K562 (cell line): ENCODE results near the gene GORASP1. TPM values are rescaled to one million over a fixed set of nuclear protein-coding genes. Genes with fewer than 3 reads are reported as not detected.

Source experiments
- ATAC-seq: fragments of 200-7000 bp; cut with Tn5 transposase; 3 replicates; pipeline ENCODE4 v1.9.1; 2020; ENCODE audit warnings: moderate library complexity
- BruUV-seq: library from RNA; stranded (reverse); fragments of 400-500 nt; replicated peaks from 2 replicates; lab custom pipeline; 2021; lab: Mats Ljungman, UMichigan
- CTCF ChIA-PET: fragments of 300-600 bp; formaldehyde crosslinking; extraction: SDS; loops from one replicate; lab custom pipeline; 2021; ENCODE audit warnings: low intra/inter-chr PET ratio; lab: Yijun Ruan, JAX
- POLR2A ChIA-PET: fragments of 300-600, 350-650 bp; sonication (Branson Sonifier 250); formaldehyde crosslinking; extraction: SDS; loops from one replicate; lab custom pipeline; 2021; ENCODE audit warnings: antibody characterized with exemption, inconsistent platforms; lab: Yijun Ruan, JAX
- DNase-seq, 4 experiments: peaks; one replicate each; pipeline versions ENCODE4 v3.0.0 to v3.0.0-alpha.2; 2011 to 2018; ENCODE audit warnings: low spot score in 3 of 4, mixed read lengths in 3 of 4; ENCODE audit errors: extremely low read depth in 1 of 4
- FAIRE-seq: peaks from 2 replicates; lab custom pipeline; 2011; peaks lifted over from hg19 to GRCh38; lab: Jason Lieb, UNC
- H2AFZ ChIP-seq: 2 replicates; pipeline ENCODE4 v1.6.0; 2011; ENCODE audit warnings: low read depth, low read length, control low read depth, inconsistent platforms
- H3K27ac ChIP-seq: fragments of 200-600 bp; 3 replicates; pipeline ENCODE4 v1.8.0; 2011; ENCODE audit warnings: low read depth, mild to moderate bottlenecking, control low read depth, inconsistent platforms, low read length, moderate library complexity, mixed read lengths; ENCODE audit errors: extremely low read depth
- H3K27me3 ChIP-seq, 2 experiments: fragments of 300-600 bp in 1 of 2; 2 replicates in 1 of 2; 3 replicates in 1 of 2; pipeline versions ENCODE4 v1.6.0 to v1.8.0; 2011; ENCODE audit warnings: inconsistent platforms in 2 of 2, low read length in 2 of 2, mild to moderate bottlenecking in 1 of 2, mixed read lengths in 1 of 2, moderate library complexity in 1 of 2; ENCODE audit not compliant: control insufficient read depth in 2 of 2, insufficient read depth in 2 of 2
- H3K36me3 ChIP-seq: fragments of 300-600 bp; 3 replicates; pipeline ENCODE4 v1.8.0; 2011; ENCODE audit warnings: mild to moderate bottlenecking, low read length, inconsistent platforms; ENCODE audit not compliant: control insufficient read depth, insufficient read depth
- H3K4me1 ChIP-seq, 2 experiments: fragments of 200-600 bp in 1 of 2; replicated peaks in 1 of 2; 2 replicates in 1 of 2; 3 replicates in 1 of 2; pipeline versions ENCODE4 v1.5.1 to v1.8.0; 2011; ENCODE audit warnings: inconsistent platforms in 2 of 2, low read length in 2 of 2, mild to moderate bottlenecking in 1 of 2, mixed read lengths in 1 of 2, moderate library complexity in 1 of 2; ENCODE audit not compliant: control insufficient read depth in 2 of 2, insufficient read depth in 2 of 2
- H3K4me2 ChIP-seq: 2 replicates; pipeline ENCODE4 v1.6.1; 2011; ENCODE audit warnings: low read length, control low read depth, inconsistent platforms, mixed read lengths; ENCODE audit not compliant: insufficient read depth
- H3K4me3 ChIP-seq: fragments of 200-600 bp; sonication (generic), shearing (Covaris generic); 2 replicates; pipeline ENCODE4 v1.5.1; 2016; ENCODE audit warnings: control low read depth, inconsistent platforms
- H3K79me2 ChIP-seq: fragments of 200-600 bp; 3 replicates; pipeline ENCODE4 v1.8.0; 2011; ENCODE audit warnings: low read length, inconsistent platforms; ENCODE audit not compliant: control insufficient read depth, insufficient read depth
- H3K9ac ChIP-seq, 2 experiments: 2 replicates each; pipeline versions ENCODE4 v1.6.0 to v1.6.1; 2011; ENCODE audit warnings: low read depth in 2 of 2, low read length in 2 of 2, control low read depth in 1 of 2, inconsistent platforms in 1 of 2, mild to moderate bottlenecking in 1 of 2, mixed read lengths in 1 of 2; ENCODE audit not compliant: insufficient read depth in 1 of 2
- H3K9me1 ChIP-seq: one replicate; pipeline ENCODE4 v1.6.0; 2011; ENCODE audit warnings: inconsistent platforms, mild to moderate bottlenecking, low read length, moderate library complexity; ENCODE audit not compliant: control insufficient read depth, insufficient read depth
- H3K9me3 ChIP-seq: replicated peaks from 2 replicates; pipeline ENCODE4 v1.5.1; 2011; ENCODE audit warnings: low read depth, low read length, inconsistent platforms; ENCODE audit not compliant: control insufficient read depth, insufficient read depth
- H4K20me1 ChIP-seq: replicated peaks from 2 replicates; pipeline ENCODE4 v1.6.1; 2011; ENCODE audit warnings: low read length, inconsistent platforms, mixed read lengths; ENCODE audit not compliant: control insufficient read depth, insufficient read depth
- CCNT2 ChIP-seq: IDR thresholded peaks from 2 replicates; pipeline ENCODE4 v1.6.1; 2011; ENCODE audit warnings: borderline replicate concordance, low read depth, mild to moderate bottlenecking, moderate library complexity, mixed read lengths, low read length; ENCODE audit not compliant: insufficient read length; ENCODE audit errors: extremely low read depth
- CXXC5 ChIP-seq: fragments of 250-450 bp; sonication (Bioruptor Pico); IDR thresholded peaks from 2 replicates; pipeline ENCODE4 v1.8.0; 2022; ENCODE audit warnings: inconsistent platforms, mild to moderate bottlenecking, moderate library complexity
- DACH1 ChIP-seq: fragments of 450-650 bp; IDR thresholded peaks from 2 replicates; pipeline ENCODE4 v1.6.1; 2018; ENCODE audit not compliant: partially characterized antibody
- KDM4B ChIP-seq, 2 experiments: fragments of 450-650 bp in 1 of 2; sonication (generic) in 1 of 2; IDR thresholded peaks; 2 replicates each; pipeline ENCODE4 v1.6.1; 2016 to 2017; ENCODE audit warnings: borderline replicate concordance in 2 of 2, antibody characterized with exemption in 1 of 2, low read depth in 1 of 2, mild to moderate bottlenecking in 1 of 2
- PHB2 ChIP-seq: fragments of 450-650 bp; IDR thresholded peaks from 2 replicates; pipeline ENCODE4 v1.6.1; 2017; ENCODE audit warnings: low read depth
- TBL1XR1 ChIP-seq, 2 experiments: IDR thresholded peaks; 2 replicates each; pipeline ENCODE4 v1.6.1; 2012; ENCODE audit warnings: improper control_type of control experiment in 2 of 2, low read length in 2 of 2, mild to moderate bottlenecking in 1 of 2
- WGBS: fragments of 100-300 bp; shearing (Covaris generic); methylation state at CpG from one replicate; pipeline ENCODE4 v1.1.6; 2016; ENCODE audit warnings: low coverage, mixed read lengths; ENCODE audit not compliant: insufficient coverage; ENCODE audit errors: missing lambda C conversion rate; 5-methylcytosine and 5-hydroxymethylcytosine counted together
- in situ Hi-C: fragments of 300-500 bp; cut with MboI; formaldehyde crosslinking; loops from 4 replicates; pipeline ENCODE4 v1.15.0; 2018; ENCODE audit warnings: inconsistent platforms, mixed read lengths
- intact Hi-C: fragments of 100-400 bp; cut with micrococcal nuclease; formaldehyde crosslinking; loops from 2 replicates; pipeline ENCODE4 v1.14.2; 2022
- polyA plus RNA-seq, 8 experiments: library from polyadenylated mRNA; depleted of rRNA in 4 of 8; stranded (reverse) in 5 of 8; unstranded in 3 of 8; fragments of >200 nt; fragmentation: Nextera tagmentation in 2 of 8; fragmentation: Illumina TruSeq in 1 of 8; extraction: Ambion mirVana in 2 of 8; extraction: Trizol in 1 of 8; gene quantifications; 2 replicates each; pipeline versions ENCODE4 v1.2.1 to v1.2.3, GENCODE V29; 2011 to 2014; ENCODE audit warnings: inconsistent platforms in 1 of 8, missing spikeins in 1 of 8
- total RNA-seq, 7 experiments: library from RNA; depleted of rRNA in 6 of 7; stranded (reverse); fragments of >200 nt in 6 of 7; fragmentation: Illumina TruSeq in 2 of 7; extraction: Trizol in 2 of 7; gene quantifications; 2 replicates each; pipeline versions ENCODE4 v1.2.1 to v1.2.3, GENCODE V29; 2011 to 2021; ENCODE audit warnings: low replicate concordance in 1 of 7
- TF ChIP-seq, protein P1 (sequence below): fragments of 450-650 bp; IDR thresholded peaks from 2 replicates; pipeline ENCODE4 v1.6.1; 2016; ENCODE audit warnings: low read depth, mild to moderate bottlenecking, moderate library complexity
- TF ChIP-seq, protein P2 (sequence below): IDR thresholded peaks from 2 replicates; pipeline ENCODE4 v1.6.1; 2011; ENCODE audit warnings: borderline replicate concordance, low read depth, mild to moderate bottlenecking, moderate library complexity, low read length; ENCODE audit not compliant: insufficient read depth, poor library complexity, severe bottlenecking
- TF ChIP-seq, protein P3 (sequence below): IDR thresholded peaks from 2 replicates; pipeline ENCODE4 v1.6.1; 2014; ENCODE audit warnings: antibody characterized with exemption
- TF ChIP-seq, protein P4 (sequence below): fragments of 250-450 bp; sonication (Bioruptor Pico); IDR thresholded peaks from 2 replicates; pipeline ENCODE4 v1.8.0; 2021; ENCODE audit warnings: borderline replicate concordance, mild to moderate bottlenecking, moderate library complexity; ENCODE audit not compliant: poor library complexity, severe bottlenecking
- TF ChIP-seq, protein P5 (sequence below): fragments of 250-450 bp; sonication (Bioruptor Pico); IDR thresholded peaks from 2 replicates; pipeline ENCODE4 v1.5.0; 2021
- TF ChIP-seq, protein P6 (sequence below): fragments of 450-650 bp; IDR thresholded peaks from 2 replicates; pipeline ENCODE4 v1.7.0; 2016; ENCODE audit warnings: borderline replicate concordance

The GORASP1 gene
- total and polyA plus RNA-seq, 9 of the 15 experiments (the other 6 are each of a cell fraction or from before 2014, with no cell fraction given): 8.4 to 87.9 (median 67.6) TPM

DNA sequence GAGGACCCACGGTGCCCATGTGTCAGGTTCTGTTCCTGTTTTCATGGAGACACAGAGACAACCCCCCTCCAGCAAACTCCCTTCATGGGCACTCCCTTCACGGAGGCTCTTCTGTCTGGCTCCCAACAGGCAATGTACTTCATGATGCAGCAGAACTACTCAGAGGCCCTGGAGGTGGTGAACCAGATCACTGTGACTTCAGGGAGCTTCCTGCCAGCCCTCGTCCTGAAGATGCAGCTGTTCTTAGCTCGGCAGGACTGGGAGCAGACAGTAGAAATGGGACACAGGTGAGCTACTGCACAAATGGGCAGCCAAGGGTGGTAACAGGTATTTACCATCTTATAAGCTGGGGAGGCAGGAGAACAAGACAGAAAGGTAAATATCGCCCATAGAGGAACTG, 7.0 kb upstream of the GORASP1 start:
- ChIA-PET POLR2A (interaction anchor here (0.6 to 0.7 kb wide), 2 partner anchors 20 to 143 kb away, joined by 3 to 4 read pairs; no protein-coding TSS in a partner anchor), CTCF (no interaction called here)
- peak overlapping the region; percentile 25; the same call in 1 of the 2 replicates for H2AFZ ChIP-seq
- FAIRE-seq (no peak), ATAC-seq (no peak; the same call in 2 of the 3 replicates), DNase-seq (no peak)
- H3K36me3 ChIP-seq: no peaks in the 10 kb centered on the region
- BruUV-seq: no TSS peak
- H3K9me3 ChIP-seq: no peaks in the 10 kb centered on the region
- H3K79me2 ChIP-seq: no peaks in the 10 kb centered on the region
- H3K4me2 ChIP-seq: no peak overlapping the region
- intact Hi-C loops (no loop called here), in situ Hi-C loops (no loop called here)
- WGBS: 20% methylated on average over 5 of the region's 5 CpGs
- no peak overlapping the region for H3K9ac ChIP-seq
- no peaks in the 10 kb centered on the region for H3K9me1 ChIP-seq
- H3K4me1 ChIP-seq: no peaks in the 10 kb centered on the region
- no peaks in the 10 kb centered on the region for H4K20me1 ChIP-seq
- H3K27me3 ChIP-seq: no peaks in the 10 kb centered on the region
- no peak overlapping the region for H3K4me3 ChIP-seq
- no peak overlapping the region for H3K27ac ChIP-seq
- TF ChIP-seq PHB2 (no peak), CCNT2 (no peak), TBL1XR1 (IDR thresholded peaks at IDR 0.05; ENCODE audit: low read length in 2 of 2) (no peak), DACH1 (no peak), KDM4B (IDR thresholded peaks at IDR 0.05; ENCODE audit: borderline replicate concordance in 2 of 2, low read depth in 1 of 2) (no peak), CXXC5 (CRISPR knock-in tag) (no peak)
- TF ChIP-seq, protein P1, sequence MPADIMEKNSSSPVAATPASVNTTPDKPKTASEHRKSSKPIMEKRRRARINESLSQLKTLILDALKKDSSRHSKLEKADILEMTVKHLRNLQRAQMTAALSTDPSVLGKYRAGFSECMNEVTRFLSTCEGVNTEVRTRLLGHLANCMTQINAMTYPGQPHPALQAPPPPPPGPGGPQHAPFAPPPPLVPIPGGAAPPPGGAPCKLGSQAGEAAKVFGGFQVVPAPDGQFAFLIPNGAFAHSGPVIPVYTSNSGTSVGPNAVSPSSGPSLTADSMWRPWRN: no peak
- TF ChIP-seq, protein P2, sequence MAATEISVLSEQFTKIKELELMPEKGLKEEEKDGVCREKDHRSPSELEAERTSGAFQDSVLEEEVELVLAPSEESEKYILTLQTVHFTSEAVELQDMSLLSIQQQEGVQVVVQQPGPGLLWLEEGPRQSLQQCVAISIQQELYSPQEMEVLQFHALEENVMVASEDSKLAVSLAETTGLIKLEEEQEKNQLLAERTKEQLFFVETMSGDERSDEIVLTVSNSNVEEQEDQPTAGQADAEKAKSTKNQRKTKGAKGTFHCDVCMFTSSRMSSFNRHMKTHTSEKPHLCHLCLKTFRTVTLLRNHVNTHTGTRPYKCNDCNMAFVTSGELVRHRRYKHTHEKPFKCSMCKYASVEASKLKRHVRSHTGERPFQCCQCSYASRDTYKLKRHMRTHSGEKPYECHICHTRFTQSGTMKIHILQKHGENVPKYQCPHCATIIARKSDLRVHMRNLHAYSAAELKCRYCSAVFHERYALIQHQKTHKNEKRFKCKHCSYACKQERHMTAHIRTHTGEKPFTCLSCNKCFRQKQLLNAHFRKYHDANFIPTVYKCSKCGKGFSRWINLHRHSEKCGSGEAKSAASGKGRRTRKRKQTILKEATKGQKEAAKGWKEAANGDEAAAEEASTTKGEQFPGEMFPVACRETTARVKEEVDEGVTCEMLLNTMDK: no peak
- TF ChIP-seq, protein P3, sequence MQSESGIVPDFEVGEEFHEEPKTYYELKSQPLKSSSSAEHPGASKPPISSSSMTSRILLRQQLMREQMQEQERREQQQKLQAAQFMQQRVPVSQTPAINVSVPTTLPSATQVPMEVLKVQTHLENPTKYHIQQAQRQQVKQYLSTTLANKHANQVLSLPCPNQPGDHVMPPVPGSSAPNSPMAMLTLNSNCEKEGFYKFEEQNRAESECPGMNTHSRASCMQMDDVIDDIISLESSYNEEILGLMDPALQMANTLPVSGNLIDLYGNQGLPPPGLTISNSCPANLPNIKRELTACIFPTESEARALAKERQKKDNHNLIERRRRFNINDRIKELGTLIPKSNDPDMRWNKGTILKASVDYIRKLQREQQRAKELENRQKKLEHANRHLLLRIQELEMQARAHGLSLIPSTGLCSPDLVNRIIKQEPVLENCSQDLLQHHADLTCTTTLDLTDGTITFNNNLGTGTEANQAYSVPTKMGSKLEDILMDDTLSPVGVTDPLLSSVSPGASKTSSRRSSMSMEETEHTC: no peak
- TF ChIP-seq, protein P4, sequence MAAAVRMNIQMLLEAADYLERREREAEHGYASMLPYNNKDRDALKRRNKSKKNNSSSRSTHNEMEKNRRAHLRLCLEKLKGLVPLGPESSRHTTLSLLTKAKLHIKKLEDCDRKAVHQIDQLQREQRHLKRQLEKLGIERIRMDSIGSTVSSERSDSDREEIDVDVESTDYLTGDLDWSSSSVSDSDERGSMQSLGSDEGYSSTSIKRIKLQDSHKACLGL (CRISPR knock-in tag): no peak
- TF ChIP-seq, protein P5, sequence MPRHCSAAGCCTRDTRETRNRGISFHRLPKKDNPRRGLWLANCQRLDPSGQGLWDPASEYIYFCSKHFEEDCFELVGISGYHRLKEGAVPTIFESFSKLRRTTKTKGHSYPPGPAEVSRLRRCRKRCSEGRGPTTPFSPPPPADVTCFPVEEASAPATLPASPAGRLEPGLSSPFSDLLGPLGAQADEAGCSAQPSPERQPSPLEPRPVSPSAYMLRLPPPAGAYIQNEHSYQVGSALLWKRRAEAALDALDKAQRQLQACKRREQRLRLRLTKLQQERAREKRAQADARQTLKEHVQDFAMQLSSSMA (CRISPR knock-in tag): no peak
- TF ChIP-seq, protein P6, sequence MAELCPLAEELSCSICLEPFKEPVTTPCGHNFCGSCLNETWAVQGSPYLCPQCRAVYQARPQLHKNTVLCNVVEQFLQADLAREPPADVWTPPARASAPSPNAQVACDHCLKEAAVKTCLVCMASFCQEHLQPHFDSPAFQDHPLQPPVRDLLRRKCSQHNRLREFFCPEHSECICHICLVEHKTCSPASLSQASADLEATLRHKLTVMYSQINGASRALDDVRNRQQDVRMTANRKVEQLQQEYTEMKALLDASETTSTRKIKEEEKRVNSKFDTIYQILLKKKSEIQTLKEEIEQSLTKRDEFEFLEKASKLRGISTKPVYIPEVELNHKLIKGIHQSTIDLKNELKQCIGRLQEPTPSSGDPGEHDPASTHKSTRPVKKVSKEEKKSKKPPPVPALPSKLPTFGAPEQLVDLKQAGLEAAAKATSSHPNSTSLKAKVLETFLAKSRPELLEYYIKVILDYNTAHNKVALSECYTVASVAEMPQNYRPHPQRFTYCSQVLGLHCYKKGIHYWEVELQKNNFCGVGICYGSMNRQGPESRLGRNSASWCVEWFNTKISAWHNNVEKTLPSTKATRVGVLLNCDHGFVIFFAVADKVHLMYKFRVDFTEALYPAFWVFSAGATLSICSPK: no peak
